Measurements from ENCODE around the gene SMPDL3B.
"Not testable (repeated sequence)": the region's sequence is repeated elsewhere in the genome, so short reads cannot be mapped to it uniquely, and the experiment has no call there.

The SMPDL3B gene

GRCh38 chr1:27970401-27970800 is 35.6 kb downstream of the SMPDL3B start:
- peak; percentile 88 for DNase-seq (ENCODE audit: low spot score)

GRCh38 chr1:27971674-27972073 is 36.9 kb downstream of the SMPDL3B start:
- no peak for DNase-seq (ENCODE audit: low spot score)

- no peak for DNase-seq (ENCODE audit: low spot score)
These were observed 37.3 kb downstream of the SMPDL3B start for GRCh38 chr1:27972141-27972540.

- DNase-seq (ENCODE audit: low spot score), result no peak
These were observed 39.1 kb downstream of the SMPDL3B start for GRCh38 chr1:27973771-27974416.

- DNase-seq (ENCODE audit: low spot score), result no peak
These were observed 39.6 kb downstream of the SMPDL3B start for GRCh38 chr1:27974417-27974781.

GRCh38 chr1:27979151-27979858 is 44.5 kb downstream of the SMPDL3B start:
- DNase-seq (ENCODE audit: low spot score), result peak; percentile 47

GRCh38 chr1:27979859-27980201 is 45.0 kb downstream of the SMPDL3B start:
- no peak for DNase-seq (ENCODE audit: low spot score)

- DNase-seq (ENCODE audit: low spot score), result no peak
These were observed 45.5 kb downstream of the SMPDL3B start for GRCh38 chr1:27980216-27980845.

- no peak for DNase-seq (ENCODE audit: low spot score)
These were observed 46.3 kb downstream of the SMPDL3B start for GRCh38 chr1:27981145-27981544.

- no peak for DNase-seq (ENCODE audit: low spot score)
These were observed 56.2 kb downstream of the SMPDL3B start for GRCh38 chr1:27990920-27991537.

GRCh38 chr1:27992276-27992675 is 57.5 kb downstream of the SMPDL3B start:
- DNase-seq (ENCODE audit: low spot score), result no peak

GRCh38 chr1:27993241-27993640 is 58.4 kb downstream of the SMPDL3B start:
- no peak for DNase-seq (ENCODE audit: low spot score)

- no peak for DNase-seq (ENCODE audit: low spot score)
These were observed 59.3 kb downstream of the SMPDL3B start for GRCh38 chr1:27994060-27994459.

- not testable (repeated sequence) for DNase-seq (ENCODE audit: low spot score)
These were observed 59.7 kb downstream of the SMPDL3B start for GRCh38 chr1:27994526-27994925.

- DNase-seq (ENCODE audit: low spot score), result no peak
These were observed 64.3 kb downstream of the SMPDL3B start for GRCh38 chr1:27999055-27999454.

- DNase-seq (ENCODE audit: low spot score), result no peak
These were observed 67.8 kb downstream of the SMPDL3B start for GRCh38 chr1:28002600-28002999.

- not testable (repeated sequence) for DNase-seq (ENCODE audit: low spot score)
These were observed 68.3 kb downstream of the SMPDL3B start for GRCh38 chr1:28003117-28003516.

All from hepatic stellate cell (primary cell).